Measurements from ENCODE around the gene FHOD3.

The FHOD3 gene

GRCh38 chr18:36505665-36506064 is 208.2 kb downstream of the FHOD3 start:
- in situ Hi-C loops (cut with MboI; ENCODE audit: low sequenced_read_pairs): no loop called here

GRCh38 chr18:36509646-36510197 is 212.2 kb downstream of the FHOD3 start:
- in situ Hi-C loops (cut with MboI; ENCODE audit: low sequenced_read_pairs): no loop called here

GRCh38 chr18:36511791-36512352 is 214.4 kb downstream of the FHOD3 start:
- in situ Hi-C loops (cut with MboI; ENCODE audit: low sequenced_read_pairs): no loop called here

GRCh38 chr18:36513556-36513955 is 216.0 kb downstream of the FHOD3 start:
- in situ Hi-C loops (cut with MboI; ENCODE audit: low sequenced_read_pairs): no loop called here

GRCh38 chr18:36514778-36515177 is 217.3 kb downstream of the FHOD3 start:
- in situ Hi-C loops (cut with MboI; ENCODE audit: low sequenced_read_pairs): no loop called here

- in situ Hi-C loops (cut with MboI; ENCODE audit: low sequenced_read_pairs): no loop called here
Observed at GRCh38 chr18:36516258-36516657, 218.7 kb downstream of the FHOD3 start.

- in situ Hi-C loops (cut with MboI; ENCODE audit: low sequenced_read_pairs): no loop called here
Observed at GRCh38 chr18:36516726-36517125, 219.2 kb downstream of the FHOD3 start.

GRCh38 chr18:36518839-36519238 is 221.3 kb downstream of the FHOD3 start:
- in situ Hi-C loops (cut with MboI; ENCODE audit: low sequenced_read_pairs): no loop called here

- in situ Hi-C loops (cut with MboI; ENCODE audit: low sequenced_read_pairs): no loop called here
Observed at GRCh38 chr18:36519358-36519757, 221.8 kb downstream of the FHOD3 start.

GRCh38 chr18:36522509-36522908 is 225.0 kb downstream of the FHOD3 start:
- in situ Hi-C loops (cut with MboI; ENCODE audit: low sequenced_read_pairs): no loop called here

GRCh38 chr18:36525913-36526312 is 228.4 kb downstream of the FHOD3 start:
- in situ Hi-C loops (cut with MboI; ENCODE audit: low sequenced_read_pairs): no loop called here

GRCh38 chr18:36526611-36527010 is 229.1 kb downstream of the FHOD3 start:
- in situ Hi-C loops (cut with MboI; ENCODE audit: low sequenced_read_pairs): no loop called here

GRCh38 chr18:36527051-36527450 is 229.5 kb downstream of the FHOD3 start:
- in situ Hi-C loops (cut with MboI; ENCODE audit: low sequenced_read_pairs): no loop called here

GRCh38 chr18:36527740-36528455 is 230.4 kb downstream of the FHOD3 start:
- in situ Hi-C loops (cut with MboI; ENCODE audit: low sequenced_read_pairs): no loop called here

GRCh38 chr18:36529747-36530146 is 232.2 kb downstream of the FHOD3 start:
- in situ Hi-C loops (cut with MboI; ENCODE audit: low sequenced_read_pairs): no loop called here

GRCh38 chr18:36530676-36531405 is 233.3 kb downstream of the FHOD3 start:
- in situ Hi-C loops (cut with MboI; ENCODE audit: low sequenced_read_pairs): no loop called here

- in situ Hi-C loops (cut with MboI; ENCODE audit: low sequenced_read_pairs): no loop called here
Observed at GRCh38 chr18:36531636-36532035, 234.1 kb downstream of the FHOD3 start.

GRCh38 chr18:36532394-36532793 is 234.9 kb downstream of the FHOD3 start:
- in situ Hi-C loops (cut with MboI; ENCODE audit: low sequenced_read_pairs): no loop called here

- in situ Hi-C loops (cut with MboI; ENCODE audit: low sequenced_read_pairs): no loop called here
Observed at GRCh38 chr18:36532815-36533214, 235.3 kb downstream of the FHOD3 start.

- in situ Hi-C loops (cut with MboI; ENCODE audit: low sequenced_read_pairs): no loop called here
Observed at GRCh38 chr18:36533446-36534153, 236.1 kb downstream of the FHOD3 start.

GRCh38 chr18:36534154-36534688 is 236.7 kb downstream of the FHOD3 start:
- in situ Hi-C loops (cut with MboI; ENCODE audit: low sequenced_read_pairs): no loop called here

All from HL-60/S4 treated with retinoic acid at 250 ng/mL for 4 days and 3 days (cell line).